Astrocyte (in vitro differentiated cells and primary cell): ENCODE data around the gene NIPBL.

Experiments
- EZH2 ChIP-seq: IDR thresholded peaks from 2 replicates; pipeline ENCODE4 v1.6.1; 2012; ENCODE audit warnings: mild to moderate bottlenecking, low read length, inconsistent platforms; ENCODE audit not compliant: insufficient read depth
- TF ChIP-seq, protein P1 (sequence below): IDR thresholded peaks from 2 replicates; pipeline ENCODE4 v1.5.1; 2011; ENCODE audit warnings: low read depth, mild to moderate bottlenecking, inconsistent platforms, low read length, moderate library complexity; ENCODE audit not compliant: insufficient read depth

DNA sequence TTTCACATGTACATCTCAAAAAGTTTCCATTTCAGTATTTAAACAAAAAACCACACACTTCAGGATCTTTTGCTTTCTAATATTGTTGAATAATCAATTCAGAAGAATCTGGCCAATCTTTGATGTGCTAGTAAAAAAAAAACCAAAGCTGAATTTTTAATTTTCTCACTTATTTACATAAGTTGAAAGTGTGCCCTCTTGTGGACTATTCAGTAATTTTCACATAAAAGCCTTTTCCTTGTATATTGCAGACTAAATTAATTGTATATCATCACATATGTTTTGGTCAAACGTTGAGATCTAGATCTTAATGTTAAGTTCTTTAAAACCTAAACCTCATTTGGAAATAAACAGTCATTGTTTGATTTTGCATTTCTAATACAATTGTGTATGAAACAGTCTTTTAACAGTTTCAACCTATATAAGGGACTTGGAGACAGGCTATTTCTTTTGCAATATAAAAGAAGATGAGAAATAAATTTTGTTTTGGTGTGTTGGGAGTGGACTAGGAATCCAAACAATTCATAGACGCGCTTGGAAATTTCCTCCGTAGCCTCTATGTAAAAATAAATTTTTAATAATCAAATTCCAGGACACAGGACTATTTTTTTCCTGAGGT, 68.1 kb downstream of the NIPBL start:
- TF ChIP-seq, protein P1, sequence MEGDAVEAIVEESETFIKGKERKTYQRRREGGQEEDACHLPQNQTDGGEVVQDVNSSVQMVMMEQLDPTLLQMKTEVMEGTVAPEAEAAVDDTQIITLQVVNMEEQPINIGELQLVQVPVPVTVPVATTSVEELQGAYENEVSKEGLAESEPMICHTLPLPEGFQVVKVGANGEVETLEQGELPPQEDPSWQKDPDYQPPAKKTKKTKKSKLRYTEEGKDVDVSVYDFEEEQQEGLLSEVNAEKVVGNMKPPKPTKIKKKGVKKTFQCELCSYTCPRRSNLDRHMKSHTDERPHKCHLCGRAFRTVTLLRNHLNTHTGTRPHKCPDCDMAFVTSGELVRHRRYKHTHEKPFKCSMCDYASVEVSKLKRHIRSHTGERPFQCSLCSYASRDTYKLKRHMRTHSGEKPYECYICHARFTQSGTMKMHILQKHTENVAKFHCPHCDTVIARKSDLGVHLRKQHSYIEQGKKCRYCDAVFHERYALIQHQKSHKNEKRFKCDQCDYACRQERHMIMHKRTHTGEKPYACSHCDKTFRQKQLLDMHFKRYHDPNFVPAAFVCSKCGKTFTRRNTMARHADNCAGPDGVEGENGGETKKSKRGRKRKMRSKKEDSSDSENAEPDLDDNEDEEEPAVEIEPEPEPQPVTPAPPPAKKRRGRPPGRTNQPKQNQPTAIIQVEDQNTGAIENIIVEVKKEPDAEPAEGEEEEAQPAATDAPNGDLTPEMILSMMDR = peak; percentile 57
- no peak for TF ChIP-seq EZH2
